GM19452 (cell line): Measurements from ENCODE around the gene INPP4A.

Source experiments
- ATAC-seq: cut with Tn5 transposase; IDR thresholded peaks from one replicate; pipeline ENCODE4 v1.9.1; 2021; ENCODE audit not compliant: unreplicated experiment

Gene INPP4A

DNA sequence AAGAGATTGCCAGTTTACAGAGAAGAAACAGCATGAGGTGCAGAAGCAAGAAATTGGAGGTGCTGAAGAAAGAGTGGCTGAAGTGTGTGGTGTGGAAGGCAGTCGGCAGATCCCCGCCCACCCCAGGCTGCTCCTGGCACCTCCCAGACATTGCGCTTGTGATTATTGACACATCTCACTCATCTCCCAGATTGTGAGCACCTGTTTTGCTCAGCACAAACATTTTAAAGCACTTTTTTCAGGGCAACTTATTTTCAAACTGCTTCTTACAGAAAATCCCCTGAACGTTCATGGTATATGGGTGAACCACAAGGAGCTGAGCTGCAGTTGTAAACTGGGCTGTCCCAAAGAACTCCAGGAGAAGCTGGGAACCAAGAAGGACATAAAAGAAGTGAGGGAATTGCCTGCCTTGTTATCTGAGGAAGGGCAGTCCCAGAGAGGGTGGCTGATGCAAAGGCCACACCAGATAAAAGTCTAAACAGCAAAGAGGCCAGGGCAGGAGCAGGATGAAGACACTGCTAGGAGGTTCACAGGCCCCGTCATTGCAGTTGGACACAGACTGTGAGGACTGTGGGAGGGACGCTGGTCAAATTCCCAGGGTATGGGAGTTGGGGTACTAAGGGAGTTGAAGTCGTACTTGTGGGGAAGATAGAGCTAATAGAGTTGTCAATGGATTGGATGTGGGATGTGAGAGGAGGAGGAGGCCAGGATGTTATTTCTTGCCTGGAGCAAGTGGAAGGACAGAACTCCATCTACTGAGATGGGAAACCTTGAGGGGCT is 65.1 kb downstream of the INPP4A start:
- ATAC-seq: no peak

DNA sequence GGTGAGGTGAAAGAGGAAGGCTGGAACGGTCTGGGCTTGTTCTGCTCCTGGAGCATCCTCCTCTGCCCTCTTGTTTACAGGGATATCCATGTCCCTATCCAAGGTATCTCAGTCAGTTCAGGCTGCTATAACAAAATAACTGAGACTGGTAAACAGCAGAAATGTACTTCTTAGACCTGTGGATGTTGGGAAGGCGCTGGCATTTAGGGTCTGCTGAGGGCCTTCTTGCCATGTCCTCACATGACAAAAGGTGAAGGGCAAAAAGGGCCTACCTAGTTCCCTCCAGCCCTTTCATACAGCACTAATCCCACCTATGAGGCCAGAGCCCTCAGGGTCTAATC is 65.6 kb downstream of the INPP4A start:
- ATAC-seq: no peak

DNA sequence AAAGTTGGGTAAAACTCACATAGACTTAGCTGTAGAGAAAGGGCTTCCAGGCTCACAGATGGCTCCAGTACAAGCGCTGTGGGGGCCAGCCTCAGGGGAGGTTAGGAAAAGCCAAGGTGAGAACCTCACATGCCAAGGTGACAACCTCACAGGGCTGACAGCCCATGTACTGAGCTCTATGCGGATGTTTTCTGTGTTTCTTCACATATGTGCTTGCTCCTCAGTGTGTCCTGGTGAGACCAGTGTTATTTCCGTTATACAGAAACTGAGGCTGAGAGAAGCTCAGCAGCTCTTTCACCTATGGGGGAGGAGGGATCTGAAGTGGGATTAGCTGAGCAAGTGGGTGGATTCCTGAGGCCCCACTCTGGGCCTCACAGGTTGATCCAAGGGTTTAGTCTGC is 67.3 kb downstream of the INPP4A start:
- ATAC-seq: no peak

DNA sequence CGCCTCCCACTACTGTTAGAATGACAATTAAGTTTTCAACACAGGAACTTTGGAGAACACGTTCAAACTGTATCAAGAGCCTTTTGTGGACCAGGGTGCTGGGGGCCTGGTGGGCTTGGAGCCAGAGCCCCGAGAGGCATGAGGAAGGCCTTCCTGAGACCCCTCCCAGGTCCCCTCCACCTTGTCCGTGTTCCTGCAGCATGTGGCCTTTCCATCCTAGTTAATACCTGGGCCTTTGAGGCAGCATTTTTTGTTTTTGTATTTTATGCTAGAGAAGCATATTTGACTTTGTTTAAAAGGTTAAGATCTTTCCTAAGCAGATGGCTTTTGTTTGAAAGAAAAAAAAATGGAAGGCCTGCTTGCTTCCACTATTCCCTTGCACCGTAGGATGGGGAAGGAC is 68.0 kb downstream of the INPP4A start:
- ATAC-seq: no peak

DNA sequence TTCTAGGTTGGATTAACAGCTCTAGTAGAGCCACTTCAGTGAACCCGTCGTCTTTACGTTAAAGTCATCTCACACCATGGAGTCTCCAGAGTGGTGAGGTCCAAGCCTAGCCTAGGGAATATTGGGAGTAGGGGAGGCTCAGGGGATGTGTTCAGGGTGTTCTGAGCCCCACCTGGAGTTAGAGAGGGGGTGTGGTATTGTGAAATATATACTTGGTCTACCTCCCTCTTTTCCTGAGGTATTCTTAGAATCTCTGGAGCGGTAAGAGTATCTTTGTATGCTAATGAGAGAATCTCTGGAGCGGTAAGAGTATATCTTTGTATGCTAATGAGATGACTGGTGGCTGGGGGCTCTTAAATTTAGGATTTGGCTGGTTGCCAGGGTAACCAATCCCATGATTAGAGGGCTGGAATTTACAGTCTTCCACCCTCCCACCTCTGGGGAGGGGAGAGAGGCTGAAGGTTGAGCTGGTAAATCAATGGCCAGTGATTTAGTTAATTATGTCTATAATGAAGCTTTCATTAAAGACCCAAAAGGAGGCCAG is 69.5 kb downstream of the INPP4A start:
- no peak for ATAC-seq

DNA sequence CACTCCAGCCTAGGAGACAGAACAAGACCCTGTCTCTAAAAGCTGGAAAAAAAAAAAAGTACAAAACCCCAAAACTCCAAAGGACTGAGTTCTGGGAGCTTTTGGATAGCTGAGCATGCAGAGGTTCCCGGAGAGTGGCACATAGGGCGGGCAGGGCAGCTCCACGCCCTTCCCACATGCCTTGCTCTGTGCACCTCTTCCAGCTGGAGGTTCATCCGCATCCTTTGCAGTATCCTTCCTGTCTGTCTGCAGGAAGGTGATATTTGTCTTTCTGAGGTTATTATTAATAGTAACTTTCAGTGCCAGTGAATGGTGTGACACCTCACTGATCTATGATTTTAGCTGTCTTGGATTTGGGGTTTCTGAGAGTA is 70.2 kb downstream of the INPP4A start:
- no peak for ATAC-seq

DNA sequence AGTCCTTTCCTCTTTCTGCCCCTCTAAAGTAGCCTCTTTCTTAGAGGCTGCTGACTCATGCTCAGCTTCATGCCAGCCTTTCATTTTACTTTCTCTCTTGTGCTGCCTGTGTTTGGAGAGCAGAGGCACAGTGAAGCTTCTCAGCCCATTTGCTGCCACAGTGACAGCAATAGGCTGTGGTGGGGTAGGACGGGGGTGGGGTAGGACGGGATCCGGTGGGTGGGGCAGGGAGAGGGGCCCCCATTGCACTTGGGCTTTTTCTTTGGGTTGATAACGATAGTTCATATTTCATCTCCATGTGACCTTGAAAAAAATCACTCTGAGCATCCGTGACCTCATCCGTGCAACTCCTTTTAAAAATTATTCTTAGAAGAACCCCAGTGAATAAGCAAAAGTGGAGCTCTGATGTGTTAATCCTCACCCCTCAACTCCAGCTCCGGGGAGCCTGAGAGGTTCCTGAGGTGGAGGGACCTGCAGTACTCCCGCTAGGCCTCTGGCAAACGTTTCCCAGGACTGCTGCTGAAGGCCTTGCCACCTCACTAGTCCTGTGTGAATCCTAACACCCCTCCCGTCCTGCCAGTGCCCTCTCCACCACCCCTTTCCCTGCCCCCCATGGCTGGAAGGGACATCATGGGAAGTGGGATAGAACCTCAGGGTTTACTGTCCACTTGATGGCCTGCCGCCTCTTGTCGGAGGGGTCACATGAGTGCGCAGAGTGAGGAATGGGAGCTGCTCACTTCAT is 70.8 kb downstream of the INPP4A start:
- ATAC-seq: no peak

DNA sequence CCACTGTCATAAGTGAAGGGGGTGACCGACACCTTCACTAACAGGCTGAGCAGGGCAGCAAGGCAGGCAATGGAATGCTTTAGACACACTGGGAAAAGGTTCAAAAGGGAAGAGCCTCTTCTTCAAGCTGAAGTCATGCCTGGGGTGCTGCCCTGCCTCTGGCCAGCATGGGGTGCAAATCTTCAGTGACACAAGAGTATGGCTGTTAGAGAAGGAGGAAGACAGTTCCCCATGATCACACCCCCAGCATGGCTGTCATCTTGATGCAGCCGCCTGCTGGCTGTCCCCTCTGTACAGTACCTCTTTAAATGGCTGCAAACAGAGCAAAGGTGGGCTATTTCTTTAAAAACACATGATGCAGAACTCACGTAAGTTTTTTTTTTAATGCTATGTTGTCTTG is 71.9 kb downstream of the INPP4A start:
- ATAC-seq: no peak

DNA sequence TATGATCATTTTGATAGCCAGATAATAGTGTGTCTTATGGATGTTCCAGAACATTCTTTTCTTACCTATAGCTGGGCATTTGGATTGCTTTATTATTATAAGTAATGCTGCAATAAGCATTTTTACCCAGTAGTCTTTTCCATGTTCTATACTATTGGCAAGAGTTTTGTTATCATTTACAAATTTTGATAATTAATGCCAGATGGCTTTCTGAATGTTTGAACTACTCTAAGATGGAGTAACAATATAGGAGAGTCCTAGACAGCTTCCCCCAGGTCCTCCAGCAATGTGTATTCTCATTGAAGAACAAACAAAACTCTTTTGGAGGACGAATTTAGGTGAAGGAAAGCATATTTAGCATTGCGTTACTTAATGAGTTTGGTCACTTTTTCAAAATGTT is 73.0 kb downstream of the INPP4A start:
- no peak for ATAC-seq

DNA sequence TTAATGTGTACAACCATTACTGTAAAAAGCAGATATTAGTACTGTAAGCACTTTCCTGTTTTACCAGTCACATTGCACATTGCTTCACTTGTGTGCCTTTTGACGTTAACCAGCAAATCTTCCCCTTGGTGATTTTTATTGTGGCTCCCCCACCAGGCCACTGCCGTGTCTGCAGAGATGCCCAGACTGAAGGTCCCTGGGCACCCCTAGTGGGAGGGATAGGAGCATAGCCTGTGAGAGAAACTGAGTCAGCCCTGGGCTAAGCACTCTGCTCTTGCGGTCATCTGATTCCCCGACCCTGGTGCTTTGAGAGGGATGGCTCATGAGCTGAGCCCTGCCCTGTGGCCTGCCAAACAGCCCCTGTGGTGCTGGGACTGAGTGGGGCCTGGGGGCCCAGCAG is 73.4 kb downstream of the INPP4A start:
- ATAC-seq: no peak

DNA sequence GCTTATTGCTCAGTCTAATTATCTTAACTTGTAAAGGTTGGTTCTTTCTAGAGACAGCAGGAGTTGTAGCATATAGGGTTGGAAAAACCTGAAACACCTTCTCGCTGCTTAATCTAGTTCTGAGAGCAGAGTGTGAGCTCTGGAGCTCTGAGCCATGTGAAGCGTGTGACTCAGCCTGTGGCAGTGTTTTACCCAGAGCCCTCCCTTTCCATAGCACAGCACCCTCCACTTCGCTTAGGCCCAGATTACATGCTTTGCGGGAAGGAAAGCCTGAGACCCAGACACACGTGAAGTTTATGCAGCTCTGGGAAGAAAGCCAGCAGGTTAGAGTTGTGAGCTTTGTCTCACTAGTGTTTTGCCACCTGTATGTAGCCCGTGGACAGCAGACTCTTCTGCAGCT is 74.5 kb downstream of the INPP4A start:
- no peak for ATAC-seq

DNA sequence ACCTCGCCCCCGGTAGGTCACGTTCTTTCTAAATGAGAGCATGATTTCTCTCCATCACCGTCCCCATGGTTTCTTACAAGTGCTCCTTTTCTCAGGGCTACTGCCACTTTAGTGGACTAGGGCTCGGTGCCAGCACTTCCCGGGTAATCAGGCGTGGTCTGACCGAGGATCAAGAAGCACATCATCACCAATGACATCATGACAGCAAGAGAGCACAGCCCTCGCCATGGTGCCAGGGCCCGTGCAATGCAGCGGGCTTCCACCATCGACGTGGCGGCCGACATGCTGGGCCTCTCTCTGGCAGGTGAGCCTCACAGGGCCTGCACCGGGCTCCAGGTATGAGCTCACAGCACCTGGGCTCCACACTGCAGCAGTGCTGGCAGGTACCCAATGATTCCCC is 75.2 kb downstream of the INPP4A start:
- no peak for ATAC-seq

DNA sequence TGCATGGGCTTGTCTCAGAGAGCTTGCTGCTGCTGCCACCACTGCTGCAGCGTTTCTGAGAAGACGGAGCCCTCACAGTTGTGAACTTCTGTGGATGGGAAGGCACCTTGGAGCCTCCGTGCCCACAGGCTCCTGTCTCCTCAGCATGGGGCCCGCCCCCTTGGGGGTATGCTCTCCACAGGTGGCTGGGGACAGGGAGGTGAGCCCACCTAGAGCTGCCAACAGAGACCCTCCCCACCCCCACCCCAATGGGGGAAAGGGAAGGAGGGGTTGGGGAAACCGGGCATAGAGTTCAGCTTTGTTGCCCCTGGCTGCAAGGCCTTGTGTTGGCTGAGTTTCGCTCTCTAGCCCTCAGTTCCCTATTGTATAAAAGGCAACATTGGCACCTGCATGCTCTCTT is 76.1 kb downstream of the INPP4A start:
- no peak for ATAC-seq

DNA sequence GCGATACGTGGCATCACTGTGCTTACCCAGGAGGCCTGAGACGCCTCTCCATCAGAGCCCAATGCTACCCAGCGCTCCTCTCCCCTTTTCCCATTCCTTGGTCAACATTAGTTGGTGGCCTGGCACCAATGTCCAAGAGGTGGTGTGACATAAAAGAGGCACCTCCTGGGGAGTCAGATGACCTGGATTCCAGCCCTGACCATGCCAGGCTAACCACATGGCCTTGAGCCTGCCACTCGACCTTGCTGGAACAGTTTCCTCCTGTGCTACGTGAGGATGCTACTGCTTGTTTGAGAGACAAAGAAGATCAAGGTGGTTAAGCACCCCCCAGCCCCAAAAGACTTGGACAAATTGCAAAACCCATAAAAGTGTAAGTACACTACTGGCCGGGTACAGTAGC is 76.6 kb downstream of the INPP4A start:
- no peak for ATAC-seq

DNA sequence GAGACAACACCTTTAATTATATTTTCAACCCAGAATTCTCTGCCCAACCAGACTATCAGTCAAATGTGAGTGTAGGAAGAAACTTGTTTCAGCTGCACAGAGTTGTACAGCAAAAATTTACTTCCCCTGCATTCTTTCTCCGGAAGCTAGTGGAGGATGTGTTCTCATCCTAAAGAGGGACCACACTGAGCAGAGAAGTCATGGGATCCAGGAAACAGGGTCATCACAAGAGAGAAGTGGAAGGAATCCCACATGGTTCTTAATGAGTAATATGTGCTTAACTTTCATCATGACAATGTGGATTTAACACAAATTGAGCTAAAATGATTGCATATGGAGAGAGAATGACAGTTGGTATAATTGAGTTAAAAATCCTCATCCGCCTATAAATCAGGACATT is 78.2 kb downstream of the INPP4A start:
- no peak for ATAC-seq

DNA sequence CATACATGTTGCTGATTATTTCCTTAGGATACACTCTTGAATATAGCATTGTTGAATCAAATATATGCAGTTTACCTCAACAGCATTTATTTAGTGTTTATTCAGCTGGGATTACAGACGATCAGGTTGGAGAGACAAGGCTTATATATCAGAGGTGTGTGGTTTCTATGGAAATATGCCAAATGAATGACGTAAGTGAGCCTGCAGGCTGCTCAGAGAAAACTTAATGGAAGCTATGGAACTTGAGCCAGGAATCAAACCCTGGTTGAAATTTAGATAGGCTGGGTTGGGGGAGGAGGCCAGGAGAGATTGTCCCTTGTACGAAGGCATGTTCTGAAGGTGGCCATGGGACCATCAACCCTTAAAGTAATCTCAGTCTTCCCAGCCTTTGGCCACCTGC is 79.5 kb downstream of the INPP4A start:
- no peak for ATAC-seq

DNA sequence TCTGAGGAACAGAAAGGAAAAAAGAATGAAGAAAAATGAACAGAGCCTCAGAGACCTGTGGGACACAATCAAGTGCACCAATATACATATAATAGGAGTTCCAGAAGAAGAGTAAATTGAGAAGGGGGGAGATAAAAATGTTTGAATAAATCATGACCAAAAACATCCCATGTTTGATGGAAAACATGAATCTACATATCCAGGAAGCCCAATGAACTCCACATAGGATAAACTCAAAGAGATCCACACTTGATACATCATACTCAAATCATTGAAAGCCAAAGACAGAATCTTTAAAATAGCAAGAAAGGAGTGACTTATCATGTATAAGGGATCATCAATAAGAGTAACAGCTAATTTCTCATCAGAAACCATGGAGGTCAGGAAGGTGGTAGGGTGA is 83.7 kb downstream of the INPP4A start:
- ATAC-seq: no peak

DNA sequence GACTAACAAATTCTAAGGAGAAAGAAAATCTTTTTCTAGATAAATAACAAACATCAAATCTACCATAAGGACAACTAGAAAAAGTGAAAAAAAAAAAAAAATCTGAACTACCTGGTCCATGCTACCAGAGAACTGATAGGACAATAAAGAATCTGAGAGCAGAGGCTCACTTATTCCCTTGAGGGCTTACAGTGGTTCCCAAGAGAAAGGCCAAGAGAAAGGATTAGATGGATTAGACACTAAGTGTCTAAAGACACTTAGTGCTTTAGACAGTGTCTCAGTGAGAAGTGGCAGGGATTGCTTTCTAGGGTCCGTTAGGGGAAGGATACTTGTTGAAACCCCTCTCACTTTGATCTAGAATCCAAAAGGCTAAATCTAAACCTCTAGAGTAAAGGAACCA is 85.5 kb downstream of the INPP4A start:
- ATAC-seq: no peak

DNA sequence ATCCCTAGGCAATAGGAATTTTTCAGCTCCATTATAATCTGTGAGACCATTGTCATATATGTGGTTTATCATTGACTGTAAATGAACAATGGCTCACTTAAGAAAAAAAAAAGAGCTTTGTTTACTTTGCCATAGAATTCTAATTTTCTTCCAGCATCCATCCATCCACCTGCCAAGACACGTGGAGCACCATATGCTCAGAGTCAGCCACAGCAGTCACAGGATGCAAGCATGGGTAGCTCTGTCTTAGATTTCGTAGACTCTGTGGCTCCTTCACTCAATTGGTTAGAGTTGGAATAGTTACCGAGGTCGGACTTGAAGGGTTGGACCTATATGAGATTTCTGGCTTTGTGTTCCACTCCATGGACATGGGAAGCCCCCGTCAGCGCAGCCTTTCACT is 88.1 kb downstream of the INPP4A start:
- ATAC-seq: no peak

DNA sequence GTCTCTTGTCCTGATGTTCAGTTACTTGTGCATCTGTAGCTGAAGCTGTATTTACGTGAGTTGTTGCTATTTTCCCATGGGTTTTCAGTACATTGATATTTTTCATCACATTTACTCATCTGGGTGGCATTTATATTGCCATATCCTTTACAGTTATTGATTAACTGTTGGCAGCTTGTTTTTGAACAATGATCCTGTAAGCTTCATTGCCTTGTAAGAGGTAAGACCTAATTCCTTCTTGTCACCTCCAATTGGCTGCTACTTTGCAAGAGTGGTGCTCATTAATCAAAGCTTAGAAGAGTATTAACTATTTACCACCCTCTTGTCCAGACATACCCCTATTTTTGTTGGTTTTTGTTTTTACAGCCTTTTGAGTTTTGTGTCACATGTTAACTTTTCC is 88.9 kb downstream of the INPP4A start:
- no peak for ATAC-seq

DNA sequence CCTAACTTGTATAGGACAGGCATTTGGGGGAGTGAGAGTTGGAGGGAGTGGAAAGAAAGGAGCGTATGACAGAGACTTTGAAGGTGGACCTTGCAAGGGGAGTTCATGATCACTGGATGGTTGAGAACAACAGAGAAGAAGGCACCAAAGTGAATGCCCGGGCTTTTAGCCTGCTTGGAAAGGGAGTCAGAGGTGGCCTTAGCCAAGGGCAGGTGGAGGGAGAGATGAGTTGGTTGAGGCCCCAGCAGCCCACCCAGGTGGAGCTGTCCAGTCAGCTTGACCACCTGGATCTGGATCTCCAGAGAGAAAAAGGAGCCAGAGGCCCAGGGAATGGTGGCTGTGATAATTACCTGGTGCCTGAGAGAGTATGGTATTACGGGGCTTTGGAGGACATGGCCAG is 90.1 kb downstream of the INPP4A start:
- no peak for ATAC-seq

DNA sequence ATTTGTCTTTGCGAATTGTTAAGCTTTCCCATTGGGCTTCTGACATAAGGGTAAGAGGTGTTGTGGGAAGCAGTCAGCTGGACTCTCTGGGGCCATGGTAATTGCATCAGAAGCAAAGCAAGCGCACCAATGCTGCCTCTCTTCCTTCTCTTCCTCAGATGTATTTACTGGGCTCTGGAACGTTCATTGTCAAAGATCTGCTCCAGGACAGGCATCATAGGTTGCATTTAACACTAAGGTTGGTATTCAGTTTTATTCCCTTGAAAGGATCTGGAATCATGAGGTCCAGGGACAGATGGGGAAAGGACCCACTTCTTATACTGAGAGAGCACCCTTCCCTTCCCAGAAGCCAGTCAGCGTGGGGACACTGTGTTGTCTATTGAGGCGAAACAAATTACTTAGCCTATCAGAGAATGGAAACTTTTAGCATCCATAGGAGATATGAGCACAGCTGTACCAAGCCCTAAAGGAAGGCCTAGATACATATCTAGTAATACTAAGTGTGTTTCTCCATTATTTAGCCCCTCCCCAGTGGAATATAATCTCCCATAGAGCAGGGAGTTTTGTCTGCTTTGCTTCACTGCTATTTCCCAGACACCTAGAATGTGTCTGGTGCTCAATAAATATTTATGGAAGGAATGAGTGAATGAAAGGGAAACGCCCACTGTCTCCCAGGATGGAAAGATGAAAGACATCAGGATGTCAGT is 91.5 kb downstream of the INPP4A start:
- no peak for ATAC-seq
